Endothelial cell of umbilical vein (primary cell): ENCODE data around the gene ST6GALNAC3. TPM values are rescaled to one million over a fixed set of nuclear protein-coding genes. Genes with fewer than 3 reads are reported as not detected.

Source experiments
- BruUV-seq: library from RNA; stranded (reverse); fragments of 400-500 nt; replicated peaks from 2 replicates; lab custom pipeline; 2021; lab: Mats Ljungman, UMichigan
- CTCF ChIA-PET: fragments of 300-600, 350-600 bp; sonication (Branson Sonifier 250); formaldehyde crosslinking; loops from one replicate; lab custom pipeline; 2021; ENCODE audit warnings: antibody characterized with exemption, inconsistent platforms; lab: Charles Lee
- POLR2A ChIA-PET: fragments of 300-600, 350-600 bp; sonication (Branson Sonifier 250); formaldehyde crosslinking; loops from one replicate; lab custom pipeline; 2021; ENCODE audit warnings: antibody characterized with exemption, inconsistent platforms; lab: Charles Lee
- DNase-seq: peaks from one replicate; pipeline ENCODE4 v3.0.0-alpha.2; 2011; ENCODE audit warnings: low read depth, low spot score
- FAIRE-seq: peaks from 2 replicates; lab custom pipeline; 2011; peaks lifted over from hg19 to GRCh38; lab: Jason Lieb, UNC
- H2AFZ ChIP-seq: 2 replicates; pipeline ENCODE4 v1.6.0; 2012; ENCODE audit warnings: low read depth, low read length, control low read depth, inconsistent platforms
- H3K27ac ChIP-seq: 2 replicates; pipeline ENCODE4 v1.5.1; 2011; ENCODE audit warnings: low read depth, mild to moderate bottlenecking, control low read depth, low read length, moderate library complexity; ENCODE audit not compliant: insufficient read depth
- H3K27me3 ChIP-seq, 2 experiments: 2 replicates each; pipeline versions ENCODE4 v1.6.0 to v1.6.1; 2011; ENCODE audit warnings: low read length in 2 of 2, mixed read lengths in 1 of 2; ENCODE audit not compliant: control insufficient read depth in 2 of 2, insufficient read depth in 2 of 2
- H3K36me3 ChIP-seq, 2 experiments: 2 replicates in 1 of 2; 3 replicates in 1 of 2; pipeline ENCODE4 v1.5.1; 2011; ENCODE audit warnings: low read length in 2 of 2, mild to moderate bottlenecking in 1 of 2, moderate library complexity in 1 of 2; ENCODE audit not compliant: control insufficient read depth in 2 of 2, insufficient read depth in 2 of 2; ENCODE audit errors: extremely low read depth in 1 of 2
- H3K4me1 ChIP-seq: 3 replicates; pipeline ENCODE4 v1.5.1; 2011; ENCODE audit warnings: mild to moderate bottlenecking, low read length; ENCODE audit not compliant: control insufficient read depth, insufficient read depth; ENCODE audit errors: extremely low read depth
- H3K4me2 ChIP-seq: 2 replicates; pipeline ENCODE4 v1.6.1; 2011; ENCODE audit warnings: low read length, control low read depth, mixed read lengths; ENCODE audit not compliant: insufficient read depth
- H3K4me3 ChIP-seq, 3 experiments: fragments of 200-600 bp in 1 of 3; sonication (generic), shearing (Covaris generic) in 1 of 3; replicated peaks in 1 of 3; 2 replicates each; pipeline ENCODE4 v1.5.1; 2011 to 2016; ENCODE audit warnings: control low read depth in 3 of 3, low read length in 3 of 3, mild to moderate bottlenecking in 2 of 3, inconsistent platforms in 1 of 3, low read depth in 1 of 3, moderate library complexity in 1 of 3; ENCODE audit not compliant: insufficient read depth in 1 of 3
- H3K79me2 ChIP-seq: 2 replicates; pipeline ENCODE4 v1.6.0; 2012; ENCODE audit warnings: low read length, inconsistent platforms; ENCODE audit not compliant: control insufficient read depth, insufficient read depth
- H3K9ac ChIP-seq: replicated peaks from 2 replicates; pipeline ENCODE3; 2011; ENCODE audit warnings: low read length, control low read depth; ENCODE audit not compliant: insufficient read depth; ENCODE audit errors: extremely low read depth
- H3K9me1 ChIP-seq: replicated peaks from 3 replicates; pipeline ENCODE4 v1.6.0; 2011; ENCODE audit warnings: mild to moderate bottlenecking, low read length; ENCODE audit not compliant: control insufficient read depth, insufficient read depth; ENCODE audit errors: extremely low read depth
- H3K9me3 ChIP-seq: replicated peaks from 2 replicates; pipeline ENCODE4 v1.5.1; 2012; ENCODE audit warnings: low read length, inconsistent platforms; ENCODE audit not compliant: control insufficient read depth, insufficient read depth
- H4K20me1 ChIP-seq: replicated peaks from 2 replicates; pipeline ENCODE3; 2011; ENCODE audit warnings: mild to moderate bottlenecking, low read length; ENCODE audit not compliant: control insufficient read depth, insufficient read depth; ENCODE audit errors: extremely low read depth
- EZH2 ChIP-seq: IDR thresholded peaks from 2 replicates; pipeline ENCODE4 v1.6.1; 2012; ENCODE audit warnings: borderline replicate concordance, low read depth, mild to moderate bottlenecking, moderate library complexity, low read length, inconsistent platforms; ENCODE audit not compliant: severe bottlenecking
- FOS ChIP-seq: IDR thresholded peaks from 2 replicates; pipeline ENCODE4 v1.6.1; 2011; ENCODE audit warnings: mild to moderate bottlenecking, low read length, moderate library complexity, borderline replicate concordance; ENCODE audit not compliant: insufficient read depth
- GATA2 ChIP-seq: IDR thresholded peaks from 2 replicates; pipeline ENCODE4 v1.7.0; 2011; ENCODE audit warnings: low read depth, mild to moderate bottlenecking, moderate library complexity, mixed read lengths, low read length; ENCODE audit not compliant: insufficient read length, insufficient read depth
- JUN ChIP-seq: IDR thresholded peaks from 2 replicates; pipeline ENCODE4 v1.6.1; 2011; ENCODE audit warnings: borderline replicate concordance, low read depth; ENCODE audit not compliant: insufficient read length, insufficient read depth
- MYC ChIP-seq: IDR thresholded peaks from one replicate; pipeline ENCODE4 v1.6.1; 2011; ENCODE audit warnings: mild to moderate bottlenecking, low read depth, low read length
- POLR2A ChIP-seq: IDR thresholded peaks from 2 replicates; pipeline ENCODE4 v1.6.1; 2012; ENCODE audit warnings: low read depth, mild to moderate bottlenecking, control low read depth, low read length
- POLR2AphosphoS5 ChIP-seq: IDR thresholded peaks from 2 replicates; pipeline ENCODE4 v1.6.1; 2012; ENCODE audit warnings: low read depth, mild to moderate bottlenecking, control low read depth, low read length, moderate library complexity; ENCODE audit not compliant: insufficient read depth
- dilution Hi-C: fragments of 300-500 bp; cut with MboI; formaldehyde crosslinking; loops from one replicate; pipeline ENCODE4 v1.15.0; 2019; ENCODE audit warnings: low sequenced_read_pairs; ENCODE audit not compliant: extremely low pct_ligation_motif_present
- intact Hi-C: fragments of 100-400 bp; cut with micrococcal nuclease; formaldehyde crosslinking; loops from one replicate; pipeline ENCODE4 v1.10.0; 2022
- polyA plus RNA-seq, 4 experiments: library from polyadenylated mRNA; depleted of rRNA in 3 of 4; stranded (reverse) in 3 of 4; unstranded in 1 of 4; fragments of >200 nt; gene quantifications; 2 replicates each; pipeline versions ENCODE4 v1.2.1 to v1.2.3, GENCODE V29; 2011 to 2012; ENCODE audit warnings: missing spikeins in 1 of 4
- total RNA-seq: library from RNA; stranded (reverse); gene quantifications from 2 replicates; pipeline ENCODE4 v1.2.3, GENCODE V29; 2021
- TF ChIP-seq, protein P1 (sequence below), 2 donors: IDR thresholded peaks; 1 replicate in 1 of 2; 2 replicates in 1 of 2; pipeline ENCODE4 v1.5.1; 2011; ENCODE audit warnings: low read length in 2 of 2, mild to moderate bottlenecking in 2 of 2, moderate library complexity in 2 of 2, control low read depth in 1 of 2, inconsistent platforms in 1 of 2, low read depth in 1 of 2; ENCODE audit not compliant: insufficient read depth in 1 of 2; ENCODE audit errors: extremely low read depth in 1 of 2
- TF ChIP-seq, protein P2 (sequence below): IDR thresholded peaks from 2 replicates; pipeline ENCODE4 v1.6.1; 2011; ENCODE audit not compliant: insufficient read depth, insufficient read length

Gene ST6GALNAC3
- total and polyA plus RNA-seq, 2 donors (not counting 3 experiments of a cell fraction or from before 2014, with no cell fraction given), result 7.6 to 48.3 TPM

DNA sequence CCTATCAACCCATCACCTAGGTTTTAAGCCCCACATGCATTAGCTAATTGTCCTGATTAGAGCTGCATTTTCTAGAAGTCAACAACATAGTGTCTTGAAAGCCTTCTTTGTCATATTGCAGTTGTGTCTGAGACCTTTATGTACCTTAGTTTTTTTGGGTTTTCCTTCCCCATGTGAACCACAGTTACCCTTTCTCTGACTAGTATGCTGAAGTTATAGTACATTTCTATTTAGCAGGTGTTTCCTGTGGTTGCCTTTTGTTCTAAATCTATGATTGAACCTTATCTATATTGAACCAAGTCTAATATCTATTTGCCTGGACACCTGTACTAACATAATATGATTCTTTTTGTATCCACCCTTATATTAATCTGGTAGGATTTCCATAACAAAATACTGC, 135.6 kb downstream of the ST6GALNAC3 start:
- peak; percentile 26 for DNase-seq
- Histone ChIP-seq H3K9me3 (no peaks in the 10 kb centered on the region), H3K36me3 (no peaks in the 10 kb centered on the region), H4K20me1 (no peaks in the 10 kb centered on the region), H3K4me2 (no peak overlapping the region), H3K9me1 (no peaks in the 10 kb centered on the region), H3K4me3 (no peak overlapping the region), H3K27me3 (no peaks in the 10 kb centered on the region), H3K27ac (no peak overlapping the region), H3K9ac (no peak overlapping the region), H3K79me2 (no peaks in the 10 kb centered on the region), H3K4me1 (no peaks in the 10 kb centered on the region), H2AFZ (no peak overlapping the region)
- dilution Hi-C loops, result no loop called here
- ChIA-PET CTCF (no interaction called here), POLR2A (no interaction called here)
- FAIRE-seq, result peak; percentile 4
- intact Hi-C loops, result no loop called here
- no TSS peak for BruUV-seq
- no peak for TF ChIP-seq JUN
- TF ChIP-seq, protein P1, sequence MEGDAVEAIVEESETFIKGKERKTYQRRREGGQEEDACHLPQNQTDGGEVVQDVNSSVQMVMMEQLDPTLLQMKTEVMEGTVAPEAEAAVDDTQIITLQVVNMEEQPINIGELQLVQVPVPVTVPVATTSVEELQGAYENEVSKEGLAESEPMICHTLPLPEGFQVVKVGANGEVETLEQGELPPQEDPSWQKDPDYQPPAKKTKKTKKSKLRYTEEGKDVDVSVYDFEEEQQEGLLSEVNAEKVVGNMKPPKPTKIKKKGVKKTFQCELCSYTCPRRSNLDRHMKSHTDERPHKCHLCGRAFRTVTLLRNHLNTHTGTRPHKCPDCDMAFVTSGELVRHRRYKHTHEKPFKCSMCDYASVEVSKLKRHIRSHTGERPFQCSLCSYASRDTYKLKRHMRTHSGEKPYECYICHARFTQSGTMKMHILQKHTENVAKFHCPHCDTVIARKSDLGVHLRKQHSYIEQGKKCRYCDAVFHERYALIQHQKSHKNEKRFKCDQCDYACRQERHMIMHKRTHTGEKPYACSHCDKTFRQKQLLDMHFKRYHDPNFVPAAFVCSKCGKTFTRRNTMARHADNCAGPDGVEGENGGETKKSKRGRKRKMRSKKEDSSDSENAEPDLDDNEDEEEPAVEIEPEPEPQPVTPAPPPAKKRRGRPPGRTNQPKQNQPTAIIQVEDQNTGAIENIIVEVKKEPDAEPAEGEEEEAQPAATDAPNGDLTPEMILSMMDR (IDR thresholded peaks at IDR 0.05; ENCODE audit: extremely low read depth in 1 of 2, insufficient read depth in 1 of 2, low read depth in 1 of 2, low read length in 2 of 2), result no peak
- TF ChIP-seq POLR2AphosphoS5, result no peak
- TF ChIP-seq, protein P2, sequence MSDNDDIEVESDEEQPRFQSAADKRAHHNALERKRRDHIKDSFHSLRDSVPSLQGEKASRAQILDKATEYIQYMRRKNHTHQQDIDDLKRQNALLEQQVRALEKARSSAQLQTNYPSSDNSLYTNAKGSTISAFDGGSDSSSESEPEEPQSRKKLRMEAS, result no peak
- no peak for TF ChIP-seq EZH2
- TF ChIP-seq MYC, result no peak
- TF ChIP-seq FOS, result no peak
- TF ChIP-seq POLR2A, result no peak
- no peak for TF ChIP-seq GATA2
